Heart left ventricle (tissue), 16 donors: Measurements from ENCODE around the gene DNM3. TPM values are rescaled to one million over a fixed set of nuclear protein-coding genes. Genes with fewer than 3 reads are reported as not detected.

Source experiments
- ATAC-seq, 4 donors: fragments of 200-7000 bp; cut with Tn5 transposase; one replicate each; pipeline ENCODE4 v1.9.1; 2020 to 2022; ENCODE audit warnings: moderate library complexity in 4 of 4, mild to moderate bottlenecking in 3 of 4, moderate number of reproducible peaks in 1 of 4
- DNase-seq, 5 donors: peaks; one replicate each; pipeline ENCODE4 v3.0.0-alpha.2; 2020
- H3K27ac ChIP-seq, 12 donors: fragments of 200-600 bp; sonication (generic) in 4 of 12; one replicate each; pipeline versions ENCODE4 v1.5.0 to v1.8.0; 2016 to 2022; ENCODE audit warnings: mild to moderate bottlenecking in 2 of 12
- H3K27me3 ChIP-seq, 9 donors: fragments of 200-600 bp; sonication (generic) in 2 of 9; one replicate each; pipeline versions ENCODE4 v1.5.1 to v1.8.0; 2016 to 2022; ENCODE audit warnings: mild to moderate bottlenecking in 3 of 9
- H3K36me3 ChIP-seq, 9 donors: fragments of 200-600 bp; sonication (generic) in 2 of 9; one replicate each; pipeline versions ENCODE4 v1.5.0 to v1.8.0; 2018 to 2022; ENCODE audit warnings: mild to moderate bottlenecking in 2 of 9
- H3K4me1 ChIP-seq, 12 donors: fragments of 200-600 bp; sonication (generic) in 4 of 12; one replicate each; pipeline versions ENCODE4 v1.5.0 to v1.8.0; 2016 to 2022; ENCODE audit warnings: mild to moderate bottlenecking in 3 of 12
- H3K4me3 ChIP-seq, 12 donors: fragments of 200-600 bp; sonication (generic) in 4 of 12; one replicate each; pipeline versions ENCODE4 v1.5.0 to v1.8.0; 2017 to 2022; ENCODE audit warnings: mild to moderate bottlenecking in 9 of 12, moderate library complexity in 4 of 12
- H3K9me3 ChIP-seq, 12 donors: fragments of 200-600 bp; sonication (generic) in 4 of 12; one replicate each; pipeline versions ENCODE4 v1.5.0 to v1.8.0; 2016 to 2022; ENCODE audit warnings: mild to moderate bottlenecking in 1 of 12
- CTCF ChIP-seq, 12 donors: fragments of 200-600 bp; sonication (generic) in 4 of 12; IDR thresholded peaks; one replicate each; pipeline versions ENCODE4 v1.5.0 to v1.8.0; 2018 to 2022; ENCODE audit warnings: antibody characterized with exemption in 12 of 12, mild to moderate bottlenecking in 5 of 12
- POLR2A ChIP-seq, 2 donors: fragments of 450-650 bp; IDR thresholded peaks; one replicate each; pipeline ENCODE4 v1.6.1; 2017; ENCODE audit warnings: antibody characterized with exemption in 2 of 2, mild to moderate bottlenecking in 2 of 2, moderate library complexity in 2 of 2
- WGBS, 4 donors: extraction: QIAGEN DNeasy Blood & Tissue Kit in 2 of 4; methylation state at CpG; one replicate each; pipeline versions ENCODE4 v1.1.5 to v1.1.7; 2013 to 2018; 5-methylcytosine and 5-hydroxymethylcytosine counted together
- intact Hi-C, 10 donors: fragments of 100-400 bp; cut with DNase I; formaldehyde crosslinking; loops; one replicate each; pipeline versions ENCODE4 v1.11.1 to v1.14.2; 2022
- polyA plus RNA-seq, 2 donors: library from polyadenylated mRNA; stranded (reverse); fragments of 200-250 nt; gene quantifications; one replicate each; pipeline ENCODE4 v1.2.3, GENCODE V29; 2013
- total RNA-seq, 9 donors: library from RNA; depleted of rRNA in 2 of 9; stranded (reverse); fragments of >200 nt in 2 of 9; fragmentation: NEBNext Ultra II Directional in 3 of 9; extraction: Animal tissue kit (Norgen Biotek cat#: 25700) in 3 of 9; gene quantifications; one replicate each; pipeline versions ENCODE4 v1.1.0 to v1.2.4, GENCODE V29; 2016 to 2023
- donor health status: ischemic (EF 13 %, LVEDD 7.1; RV severe dilation, severe dysfunction).
- donor health status: healthy with polysubstance abuse.
- donor health status: DM: no; HTN: yes; CAD: no.
- donor health status: DM: no; HTN: no; CAD: no.
- donor health status: ischemic (EF 25% LVEDD 6.9; RV normal size, moderate dysfunction).
- donor health status: ischemic (EF 25% LVEDD 5.7; RV mildly dilated, moderate dysfunction).
- donor health status: healthy.
- donor health status: DM: yes; HTN: yes; CAD: no.
- donor health status: ischemic (EF 35%, LVEDD 5.7; RV mildly dilated, moderate dysfunction).
- donor health status: nonischemic (EF 11% LVEDD 7.7; RV severe dilation, severe dysfunction).
- donor health status: DM: yes; HTN: yes; CAD: no.
- donor health status: PGD.
- donor health status: ischemic (EF 29% LVEDD 5.4; RV normal size, mild dysfunction).
- donor health status: nonischemic (EF 23%, LVEDD 6.1; RV moderate dilation, normal function).

DNM3 gene
- total and polyA plus RNA-seq, 11 donors = 0.44 to 3.9 (median 1.9) TPM

DNA sequence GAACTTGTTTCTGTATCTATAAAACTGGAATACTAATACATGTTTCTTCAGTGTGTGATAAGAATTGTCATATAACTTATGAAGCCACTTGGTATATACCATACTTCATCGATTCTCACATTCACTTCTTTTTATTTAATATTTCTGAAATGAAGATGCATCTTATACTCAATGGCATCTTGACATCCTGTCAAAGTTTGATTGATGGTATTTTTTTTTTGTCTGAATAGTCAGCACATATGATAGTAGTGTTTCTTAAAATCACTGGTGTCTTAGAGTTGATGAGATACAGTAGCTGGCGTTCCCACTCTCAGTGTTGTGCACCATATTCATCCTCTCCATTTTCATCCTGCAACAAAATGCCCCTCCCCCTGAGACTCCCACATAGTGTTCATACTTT, 544.7 kb downstream of the DNM3 start:
- TF ChIP-seq CTCF (IDR thresholded peaks at IDR 0.05) (no peak), POLR2A (IDR thresholded peaks at IDR 0.05) (no peak)
- intact Hi-C loops = no loop called here
- peaks cover 0 to 4% (median 0%) of the 10 kb centered on the region in 9 donors for H3K36me3 ChIP-seq
- no peak for DNase-seq
- peaks cover 0 to 32% (median 19%) of the 10 kb centered on the region in 12 donors for H3K4me1 ChIP-seq
- H3K9me3 ChIP-seq = no peaks in the 10 kb centered on the region
- 97 to 99% (median 99%) methylated on average over 2 of the region's 2 CpGs for WGBS, 4 donors
- H3K27ac ChIP-seq = no peak overlapping the region
- ATAC-seq = no peak
- no peaks in the 10 kb centered on the region for H3K27me3 ChIP-seq
- no peak overlapping the region for H3K4me3 ChIP-seq

DNA sequence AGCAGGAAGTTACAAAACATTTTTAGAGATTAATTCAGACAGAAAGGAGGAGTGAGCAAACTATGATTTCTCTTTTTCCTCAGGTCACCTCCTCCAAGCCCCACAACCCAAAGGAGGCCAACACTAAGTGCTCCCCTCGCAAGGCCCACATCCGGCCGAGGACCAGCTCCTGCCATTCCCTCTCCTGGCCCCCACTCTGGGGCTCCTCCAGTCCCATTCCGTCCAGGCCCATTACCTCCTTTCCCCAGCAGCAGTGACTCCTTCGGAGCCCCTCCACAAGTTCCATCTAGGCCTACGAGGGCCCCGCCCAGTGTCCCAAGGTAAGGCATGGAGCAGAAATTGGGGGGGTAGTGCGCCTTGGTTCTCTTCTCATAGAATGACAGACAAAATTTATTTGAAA, 547.2 kb downstream of the DNM3 start:
- WGBS, 4 donors = 97 to 98% (median 98%) methylated on average over 8 of the region's 8 CpGs
- TF ChIP-seq POLR2A (IDR thresholded peaks at IDR 0.05) (no peak), CTCF (IDR thresholded peaks at IDR 0.05) (no peak)
- no peak for ATAC-seq
- no peaks in the 10 kb centered on the region for H3K27me3 ChIP-seq
- H3K4me3 ChIP-seq = no peak overlapping the region
- DNase-seq = no peak
- H3K27ac ChIP-seq = no peak overlapping the region
- no peaks in the 10 kb centered on the region for H3K9me3 ChIP-seq
- peaks cover 0 to 43% (median 23%) of the 10 kb centered on the region in 12 donors for H3K4me1 ChIP-seq
- peaks cover 0 to 4% (median 0%) of the 10 kb centered on the region in 9 donors for H3K36me3 ChIP-seq
- intact Hi-C loops = no loop called here

- H3K9me3 ChIP-seq = no peaks in the 10 kb centered on the region
- DNase-seq (peak in 1 of 5 donors; percentile 21), ATAC-seq (peak; percentile 41 to 74 (median 51))
- no peak overlapping the region for H3K4me3 ChIP-seq
- intact Hi-C loops = loop anchor here in 6 of 10 donors (5.0 to 10.0 kb wide), 4 partner anchors 33 to 245 kb away; no protein-coding TSS in a partner anchor
- H3K27me3 ChIP-seq = no peaks in the 10 kb centered on the region
- peak in 1 of 12 donors; percentile 18 for TF ChIP-seq CTCF (IDR thresholded peaks at IDR 0.05)
- no peak for TF ChIP-seq POLR2A (IDR thresholded peaks at IDR 0.05)
- peaks cover 0 to 4% (median 0%) of the 10 kb centered on the region in 9 donors for H3K36me3 ChIP-seq
- H3K27ac ChIP-seq = peak overlapping the region in 9 of 12 donors; percentile 4 to 86 (median 52)
- H3K4me1 ChIP-seq = peaks cover 0 to 55% (median 28%) of the 10 kb centered on the region in 12 donors
- WGBS, 4 donors = 23 to 53% (median 31%) methylated on average over 3 of the region's 3 CpGs
Measured at GRCh38 chr1:172390301-172390682, 549.0 kb downstream of the DNM3 start.

GRCh38 chr1:172390683-172391551, 549.6 kb downstream of the DNM3 start:
- Histone ChIP-seq H3K4me3 (peak overlapping the region in 2 of 12 donors; percentile 11 to 15), H3K27me3 (no peaks in the 10 kb centered on the region), H3K36me3 (peaks cover 0 to 4% (median 0%) of the 10 kb centered on the region in 9 donors), H3K9me3 (no peaks in the 10 kb centered on the region), H3K4me1 (peaks cover 0 to 56% (median 28%) of the 10 kb centered on the region in 12 donors), H3K27ac (peak overlapping the region in 10 of 12 donors; percentile 4 to 86 (median 50))
- 75 to 81% (median 77%) methylated on average over 9 of the region's 9 CpGs for WGBS, 4 donors
- TF ChIP-seq CTCF (IDR thresholded peaks at IDR 0.05) (no peak), POLR2A (IDR thresholded peaks at IDR 0.05) (no peak)
- intact Hi-C loops = loop anchor here in 6 of 10 donors (5.0 to 10.0 kb wide), 4 partner anchors 34 to 246 kb away; no protein-coding TSS in a partner anchor
- DNase-seq = peak; percentile 28 to 57 (median 42)
- peak in 2 of 4 donors; percentile 12 to 56 for ATAC-seq
